HCT116 (cell line): ENCODE measurements around the gene BTBD9. TPM values are rescaled to one million over a fixed set of nuclear protein-coding genes. Genes with fewer than 3 reads are reported as not detected.

Source experiments
- ATAC-seq: fragments of 200-7000 bp; cut with Tn5 transposase; 2 replicates; pipeline ENCODE4 v1.9.1; 2020; ENCODE audit warnings: mild to moderate bottlenecking, moderate library complexity
- BruUV-seq: library from RNA; stranded (reverse); fragments of 400-500 nt; replicated peaks from 2 replicates; lab custom pipeline; 2021; lab: Mats Ljungman, UMichigan
- CTCF ChIA-PET: fragments of 300-600 bp; sonication (Branson Sonifier 250); formaldehyde crosslinking; loops from one replicate; lab custom pipeline; 2021; ENCODE audit warnings: antibody characterized with exemption; lab: Charles Lee
- POLR2A ChIA-PET: fragments of 300-600, 350-600 bp; sonication (Branson Sonifier 250); formaldehyde crosslinking; loops from one replicate; lab custom pipeline; 2021; ENCODE audit warnings: antibody characterized with exemption; lab: Charles Lee
- RAD21 ChIA-PET, 2 experiments: fragments of 300-600 bp; sonication (Branson Sonifier 250); formaldehyde crosslinking; loops; one replicate each; lab custom pipeline; 2023; ENCODE audit warnings: low total read pairs in 2 of 2; ENCODE audit not compliant: uncharacterized antibody in 2 of 2, unreplicated experiment in 2 of 2, low non-redundant PET in 1 of 2; lab: Charles Lee
- DNase-seq: peaks from one replicate; pipeline ENCODE4 v3.0.0-alpha.2; 2010; ENCODE audit warnings: low read depth, low spot score
- H2AFZ ChIP-seq: fragments of 200-600 bp; shearing (Covaris generic), sonication (generic); 2 replicates; pipeline ENCODE4 v1.6.1; 2017; ENCODE audit warnings: low read depth, mixed run types, mixed read lengths, antibody characterized with exemption, low read length; ENCODE audit not compliant: poor library complexity, severe bottlenecking
- H3K27ac ChIP-seq: 2 replicates; pipeline ENCODE4 v1.5.1; 2012; ENCODE audit warnings: low read depth, low read length
- H3K27me3 ChIP-seq: fragments of 200-600 bp; sonication (generic); 2 replicates; pipeline ENCODE4 v1.6.1; 2016; ENCODE audit warnings: mixed run types, low read length, mixed read lengths; ENCODE audit not compliant: insufficient read depth
- H3K36me3 ChIP-seq, 2 experiments: fragments of 200-500 bp in 1 of 2; fragments of 200-600 bp in 1 of 2; sonication (Bioruptor generic) in 1 of 2; sonication (generic) in 1 of 2; 2 replicates each; pipeline versions ENCODE4 v1.5.1 to v1.6.1; 2014 to 2016; ENCODE audit warnings: low read length in 2 of 2, inconsistent platforms in 1 of 2, mixed read lengths in 1 of 2, mixed run types in 1 of 2; ENCODE audit not compliant: insufficient read depth in 2 of 2, control insufficient read depth in 1 of 2
- H3K4me1 ChIP-seq, 2 experiments: fragments of 200-600 bp in 1 of 2; sonication (generic) in 1 of 2; 2 replicates each; pipeline versions ENCODE4 v1.5.1 to v1.6.1; 2012 to 2017; ENCODE audit warnings: low read length in 2 of 2, inconsistent platforms in 1 of 2, mild to moderate bottlenecking in 1 of 2, mixed read lengths in 1 of 2, mixed run types in 1 of 2, moderate library complexity in 1 of 2; ENCODE audit not compliant: insufficient read depth in 2 of 2, control insufficient read depth in 1 of 2
- H3K4me2 ChIP-seq: fragments of 200-600 bp; sonication (generic); 2 replicates; pipeline ENCODE4 v1.6.1; 2017; ENCODE audit warnings: mixed run types, low read length, mixed read lengths
- H3K4me3 ChIP-seq, 2 experiments: fragments of 200-600 bp in 1 of 2; sonication (generic) in 1 of 2; replicated peaks in 1 of 2; 2 replicates each; pipeline ENCODE4 v1.5.1; 2011 to 2016; ENCODE audit warnings: low read length in 2 of 2, control low read depth in 1 of 2, low read depth in 1 of 2, mild to moderate bottlenecking in 1 of 2, mixed read lengths in 1 of 2, mixed run types in 1 of 2
- H3K79me2 ChIP-seq: fragments of 200-600 bp; sonication (generic); 2 replicates; pipeline ENCODE4 v1.6.1; 2017; ENCODE audit warnings: mild to moderate bottlenecking, mixed run types, low read length, moderate library complexity, mixed read lengths; ENCODE audit not compliant: insufficient read depth
- H3K9ac ChIP-seq: fragments of 200-600 bp; sonication (generic); 2 replicates; pipeline ENCODE4 v1.6.1; 2016; ENCODE audit warnings: low read length, mixed read lengths
- H3K9me2 ChIP-seq: fragments of 200-600 bp; sonication (generic), shearing (Covaris generic); 2 replicates; pipeline ENCODE4 v1.6.1; 2017; ENCODE audit warnings: mixed run types, mild to moderate bottlenecking, moderate library complexity; ENCODE audit not compliant: insufficient read depth
- H3K9me3 ChIP-seq, 2 experiments: fragments of 200-500 bp in 1 of 2; fragments of 200-600 bp in 1 of 2; sonication (Bioruptor generic) in 1 of 2; sonication (generic) in 1 of 2; 2 replicates each; pipeline ENCODE4 v1.6.1; 2014 to 2017; ENCODE audit warnings: low read length in 2 of 2, mixed read lengths in 2 of 2, inconsistent platforms in 1 of 2, low read depth in 1 of 2, mild to moderate bottlenecking in 1 of 2, mixed run types in 1 of 2, moderate library complexity in 1 of 2; ENCODE audit not compliant: control insufficient read depth in 1 of 2, insufficient read depth in 1 of 2
- H4K20me1 ChIP-seq: fragments of 200-600 bp; sonication (generic), shearing (Covaris generic); 2 replicates; pipeline ENCODE4 v1.6.1; 2017; ENCODE audit warnings: mixed run types, mild to moderate bottlenecking, moderate library complexity; ENCODE audit not compliant: insufficient read depth
- EGR1 ChIP-seq: IDR thresholded peaks from 2 replicates; pipeline ENCODE4 v1.6.1; 2012; ENCODE audit warnings: low read depth
- JUND ChIP-seq: IDR thresholded peaks from 2 replicates; pipeline ENCODE4 v1.6.1; 2012
- ZFX ChIP-seq: fragments of 450-650 bp; IDR thresholded peaks from 2 replicates; pipeline ENCODE4 v1.6.1; 2017
- intact Hi-C: fragments of 100-400 bp; cut with micrococcal nuclease; formaldehyde crosslinking; loops from 2 replicates; pipeline ENCODE4 v1.10.0; 2022
- total RNA-seq: library from RNA; stranded (reverse); gene quantifications from one replicate; pipeline ENCODE4 v1.2.1, GENCODE V29; 2021; ENCODE audit not compliant: unreplicated experiment
- TF ChIP-seq, protein P1 (sequence below): IDR thresholded peaks from 2 replicates; pipeline ENCODE4 v1.6.1; 2012; ENCODE audit warnings: low read depth

Gene BTBD9
- total RNA-seq, 1 experiment from 2014 or later: 10.9 TPM

DNA sequence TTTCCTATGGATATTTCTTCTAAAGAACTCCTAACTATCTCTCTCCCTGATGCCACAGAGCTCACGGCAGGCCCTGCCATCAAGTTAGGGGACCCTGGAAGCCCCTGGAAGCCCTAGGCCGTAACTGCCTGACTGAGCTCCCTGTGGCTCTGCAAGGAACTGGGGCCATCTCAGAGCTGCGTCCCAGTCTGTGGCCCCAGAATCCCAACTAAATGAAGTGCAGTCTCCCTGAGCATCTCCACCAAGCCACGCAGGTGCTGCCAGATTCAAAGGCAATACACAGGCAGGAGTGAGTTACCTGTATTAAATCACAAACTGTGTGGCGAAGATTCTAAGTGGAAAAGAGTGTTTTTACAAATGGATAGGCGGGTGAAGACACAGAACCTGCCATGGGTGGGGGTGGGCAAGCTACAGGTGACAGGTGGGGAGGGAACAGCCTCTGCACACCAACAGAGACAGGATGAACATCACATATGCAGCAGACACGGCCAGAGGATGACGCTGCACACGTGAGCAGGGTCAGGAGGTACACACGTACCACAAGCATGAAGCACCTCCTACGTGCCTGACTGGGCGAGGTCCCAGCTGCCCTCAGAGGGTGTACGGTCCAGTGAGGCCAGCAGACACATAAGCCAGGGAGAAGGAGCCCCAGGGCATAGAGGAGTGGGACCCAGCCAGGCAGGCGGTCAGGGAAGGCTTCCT, 461.7 kb downstream of the BTBD9 start:
- Histone ChIP-seq H3K36me3 (no peaks in the 10 kb centered on the region), H3K9ac (no peak overlapping the region), H3K4me1 (no peaks in the 10 kb centered on the region), H3K9me2 (no peaks in the 10 kb centered on the region), H3K79me2 (no peaks in the 10 kb centered on the region), H2AFZ (no peak overlapping the region), H4K20me1 (no peaks in the 10 kb centered on the region), H3K4me3 (no peak overlapping the region), H3K9me3 (no peaks in the 10 kb centered on the region), H3K27me3 (no peaks in the 10 kb centered on the region), H3K4me2 (no peak overlapping the region), H3K27ac (no peak overlapping the region)
- ChIA-PET CTCF (no interaction called here), RAD21 (no interaction called here), POLR2A (no interaction called here)
- TF ChIP-seq, protein P1, sequence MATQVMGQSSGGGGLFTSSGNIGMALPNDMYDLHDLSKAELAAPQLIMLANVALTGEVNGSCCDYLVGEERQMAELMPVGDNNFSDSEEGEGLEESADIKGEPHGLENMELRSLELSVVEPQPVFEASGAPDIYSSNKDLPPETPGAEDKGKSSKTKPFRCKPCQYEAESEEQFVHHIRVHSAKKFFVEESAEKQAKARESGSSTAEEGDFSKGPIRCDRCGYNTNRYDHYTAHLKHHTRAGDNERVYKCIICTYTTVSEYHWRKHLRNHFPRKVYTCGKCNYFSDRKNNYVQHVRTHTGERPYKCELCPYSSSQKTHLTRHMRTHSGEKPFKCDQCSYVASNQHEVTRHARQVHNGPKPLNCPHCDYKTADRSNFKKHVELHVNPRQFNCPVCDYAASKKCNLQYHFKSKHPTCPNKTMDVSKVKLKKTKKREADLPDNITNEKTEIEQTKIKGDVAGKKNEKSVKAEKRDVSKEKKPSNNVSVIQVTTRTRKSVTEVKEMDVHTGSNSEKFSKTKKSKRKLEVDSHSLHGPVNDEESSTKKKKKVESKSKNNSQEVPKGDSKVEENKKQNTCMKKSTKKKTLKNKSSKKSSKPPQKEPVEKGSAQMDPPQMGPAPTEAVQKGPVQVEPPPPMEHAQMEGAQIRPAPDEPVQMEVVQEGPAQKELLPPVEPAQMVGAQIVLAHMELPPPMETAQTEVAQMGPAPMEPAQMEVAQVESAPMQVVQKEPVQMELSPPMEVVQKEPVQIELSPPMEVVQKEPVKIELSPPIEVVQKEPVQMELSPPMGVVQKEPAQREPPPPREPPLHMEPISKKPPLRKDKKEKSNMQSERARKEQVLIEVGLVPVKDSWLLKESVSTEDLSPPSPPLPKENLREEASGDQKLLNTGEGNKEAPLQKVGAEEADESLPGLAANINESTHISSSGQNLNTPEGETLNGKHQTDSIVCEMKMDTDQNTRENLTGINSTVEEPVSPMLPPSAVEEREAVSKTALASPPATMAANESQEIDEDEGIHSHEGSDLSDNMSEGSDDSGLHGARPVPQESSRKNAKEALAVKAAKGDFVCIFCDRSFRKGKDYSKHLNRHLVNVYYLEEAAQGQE: no peak
- TF ChIP-seq ZFX (no peak), EGR1 (no peak), JUND (no peak)
- ATAC-seq (no peak), DNase-seq (no peak)
- BruUV-seq: no TSS peak
- intact Hi-C loops: loop anchor here (2.0 kb wide), 1 partner anchor 317 kb away; no protein-coding TSS in a partner anchor
